K562 (cell line): ENCODE results near the gene VKORC1. TPM values are rescaled to one million over a fixed set of nuclear protein-coding genes. Genes with fewer than 3 reads are reported as not detected.

Experiments
- CEBPG ChIP-seq, 3 experiments: fragments of 200-800 bp in 1 of 3; sonication (Bioruptor generic) in 1 of 3; sonication (generic) in 1 of 3; formaldehyde crosslinking in 1 of 3; IDR thresholded peaks in 2 of 3; conservative IDR thresholded peaks in 1 of 3; 2 replicates each; pipeline versions ENCODE4 v1.6.1 to v1.8.0; 2016 to 2022; ENCODE audit warnings: missing compliant biosample characterization in 2 of 3, missing genetic modification characterization in 2 of 3, mild to moderate bottlenecking in 1 of 3, missing genetic modification reagents in 1 of 3
- CHD1 ChIP-seq: fragments of 200-600 bp; sonication (generic); IDR thresholded peaks from one replicate; pipeline ENCODE4 v1.6.1; 2012; ENCODE audit warnings: mild to moderate bottlenecking, moderate library complexity, low read length, inconsistent platforms
- MEF2D ChIP-seq: conservative IDR thresholded peaks from 2 replicates; pipeline ENCODE4 v1.6.1; 2016; ENCODE audit warnings: low read depth, missing genetic modification characterization, missing compliant biosample characterization
- NRF1 ChIP-seq, 2 experiments: fragments of 450-650 bp; IDR thresholded peaks in 1 of 2; conservative IDR thresholded peaks in 1 of 2; 2 replicates each; pipeline ENCODE4 v1.6.1; 2014; ENCODE audit warnings: mild to moderate bottlenecking in 2 of 2
- POLR2H ChIP-seq: IDR thresholded peaks from 2 replicates; pipeline ENCODE4 v1.6.1; 2016; ENCODE audit warnings: missing genetic modification characterization, low read depth, mild to moderate bottlenecking, control low read depth, missing compliant biosample characterization, moderate library complexity
- SIRT6 ChIP-seq: IDR thresholded peaks from one replicate; pipeline ENCODE4 v1.6.1; 2012; ENCODE audit warnings: low read depth, mild to moderate bottlenecking, control low read depth, inconsistent platforms, low read length, moderate library complexity
- SREBF2 ChIP-seq: sonication (generic); formaldehyde crosslinking; IDR thresholded peaks from 2 replicates; pipeline ENCODE4 v1.4.0; 2020; ENCODE audit warnings: mild to moderate bottlenecking, missing genetic modification reagents
- SRSF7 ChIP-seq: fragments of 200-400 bp; formaldehyde crosslinking; optimal IDR thresholded peaks from 2 replicates; pipeline ENCODE3; 2017; ENCODE audit warnings: mild to moderate bottlenecking, low read depth, low read length
- TCFL5 ChIP-seq: fragments of 250-450 bp; sonication (Bioruptor Pico); conservative IDR thresholded peaks from 2 replicates; pipeline ENCODE4 v1.6.1; 2021; ENCODE audit warnings: mild to moderate bottlenecking, moderate library complexity, matching md5 sums
- ZKSCAN1 ChIP-seq: fragments of 150-350 bp; IDR thresholded peaks from 2 replicates; pipeline ENCODE4 v1.6.1; 2016; ENCODE audit warnings: low read depth, low read length
- polyA plus RNA-seq, 8 experiments: library from polyadenylated mRNA; depleted of rRNA in 4 of 8; stranded (reverse) in 5 of 8; unstranded in 3 of 8; fragments of >200 nt; fragmentation: Nextera tagmentation in 2 of 8; fragmentation: Illumina TruSeq in 1 of 8; extraction: Ambion mirVana in 2 of 8; extraction: Trizol in 1 of 8; gene quantifications; 2 replicates each; pipeline versions ENCODE4 v1.2.1 to v1.2.3, GENCODE V29; 2011 to 2014; ENCODE audit warnings: inconsistent platforms in 1 of 8, missing spikeins in 1 of 8
- total RNA-seq, 7 experiments: library from RNA; depleted of rRNA in 6 of 7; stranded (reverse); fragments of >200 nt in 6 of 7; fragmentation: Illumina TruSeq in 2 of 7; extraction: Trizol in 2 of 7; gene quantifications; 2 replicates each; pipeline versions ENCODE4 v1.2.1 to v1.2.3, GENCODE V29; 2011 to 2021; ENCODE audit warnings: low replicate concordance in 1 of 7
- TF ChIP-seq, protein P1 (sequence below): fragments of 450-650 bp; IDR thresholded peaks from 2 replicates; pipeline ENCODE4 v1.6.1; 2017; ENCODE audit warnings: antibody characterized with exemption
- TF ChIP-seq, protein P2 (sequence below), 2 experiments: fragments of 150-350 bp in 1 of 2; IDR thresholded peaks; 2 replicates each; pipeline ENCODE4 v1.6.1; 2012 to 2016; ENCODE audit warnings: low read depth in 2 of 2, low read length in 2 of 2, mild to moderate bottlenecking in 1 of 2, moderate library complexity in 1 of 2
- TF ChIP-seq, protein P3 (sequence below): fragments of 250-450 bp; sonication (Bioruptor Pico); IDR thresholded peaks from 2 replicates; pipeline ENCODE4 v1.5.0; 2022; ENCODE audit warnings: mild to moderate bottlenecking
- TF ChIP-seq, protein P4 (sequence below): sonication (generic); formaldehyde crosslinking; IDR thresholded peaks from 2 replicates; pipeline ENCODE4 v1.8.1; 2022; ENCODE audit warnings: missing genetic modification reagents
- TF ChIP-seq, protein P5 (sequence below): fragments of 250-450 bp; sonication (Bioruptor Pico); IDR thresholded peaks from 2 replicates; pipeline ENCODE4 v1.8.0; 2022; ENCODE audit warnings: moderate library complexity, mild to moderate bottlenecking, inconsistent platforms

Gene VKORC1
- total and polyA plus RNA-seq, 9 of the 15 experiments (the other 6 are each of a cell fraction or from before 2014, with no cell fraction given) = 30.0 to 119 (median 62.1) TPM

DNA sequence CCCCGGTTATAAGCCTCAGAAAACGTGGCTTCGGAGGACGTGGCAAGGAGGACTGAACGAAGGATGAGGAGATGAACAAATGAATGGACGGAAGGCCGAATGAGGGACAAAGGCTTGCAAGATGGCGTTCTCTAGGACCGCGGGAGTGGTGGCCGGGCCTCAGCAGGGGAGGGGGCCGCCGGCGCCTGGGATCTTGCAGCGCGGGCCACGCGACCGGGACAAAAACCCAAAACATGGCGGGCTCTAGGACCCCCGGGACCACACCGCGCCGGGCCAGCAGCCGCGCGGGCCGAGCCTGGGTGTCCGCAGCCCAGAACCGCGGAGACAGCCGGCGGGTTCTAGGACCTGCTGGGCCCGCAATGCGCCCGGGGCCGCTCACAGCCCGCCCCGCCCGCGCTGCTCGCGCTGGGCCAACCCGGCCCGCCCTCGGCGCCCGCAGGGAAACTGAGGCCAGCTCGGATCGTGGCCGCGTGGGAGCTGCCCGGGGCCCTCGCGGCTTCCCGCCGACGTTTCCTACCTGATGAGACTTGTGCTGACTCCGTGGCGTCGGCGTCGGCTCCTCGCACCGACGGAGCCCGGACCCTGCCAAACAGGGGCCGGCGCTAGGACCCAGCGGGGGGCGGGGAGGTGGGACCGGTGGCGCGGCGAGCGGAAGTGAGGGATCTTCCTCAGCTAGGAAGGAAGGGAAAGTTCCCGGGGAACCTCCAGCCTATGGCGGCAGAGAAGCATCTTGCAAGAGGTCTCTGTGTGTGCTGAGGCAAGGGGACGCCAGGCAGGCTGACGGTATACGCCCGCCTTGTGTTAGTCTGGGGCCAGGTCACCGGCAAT lies 21.2 kb downstream of the VKORC1 start (continued):
- TF ChIP-seq TCFL5 (CRISPR knock-in tag) = no peak
- no peak; a peak in 2 of 4 replicates for TF ChIP-seq NRF1 (conservative IDR thresholded peaks at IDR 0.05 in 1 of 2, IDR thresholded peaks at IDR 0.05 in 1 of 2)
- TF ChIP-seq, protein P1, sequence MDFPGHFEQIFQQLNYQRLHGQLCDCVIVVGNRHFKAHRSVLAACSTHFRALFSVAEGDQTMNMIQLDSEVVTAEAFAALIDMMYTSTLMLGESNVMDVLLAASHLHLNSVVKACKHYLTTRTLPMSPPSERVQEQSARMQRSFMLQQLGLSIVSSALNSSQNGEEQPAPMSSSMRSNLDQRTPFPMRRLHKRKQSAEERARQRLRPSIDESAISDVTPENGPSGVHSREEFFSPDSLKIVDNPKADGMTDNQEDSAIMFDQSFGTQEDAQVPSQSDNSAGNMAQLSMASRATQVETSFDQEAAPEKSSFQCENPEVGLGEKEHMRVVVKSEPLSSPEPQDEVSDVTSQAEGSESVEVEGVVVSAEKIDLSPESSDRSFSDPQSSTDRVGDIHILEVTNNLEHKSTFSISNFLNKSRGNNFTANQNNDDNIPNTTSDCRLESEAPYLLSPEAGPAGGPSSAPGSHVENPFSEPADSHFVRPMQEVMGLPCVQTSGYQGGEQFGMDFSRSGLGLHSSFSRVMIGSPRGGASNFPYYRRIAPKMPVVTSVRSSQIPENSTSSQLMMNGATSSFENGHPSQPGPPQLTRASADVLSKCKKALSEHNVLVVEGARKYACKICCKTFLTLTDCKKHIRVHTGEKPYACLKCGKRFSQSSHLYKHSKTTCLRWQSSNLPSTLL = no peak
- no peak for TF ChIP-seq POLR2H (tag)
- TF ChIP-seq, protein P2, sequence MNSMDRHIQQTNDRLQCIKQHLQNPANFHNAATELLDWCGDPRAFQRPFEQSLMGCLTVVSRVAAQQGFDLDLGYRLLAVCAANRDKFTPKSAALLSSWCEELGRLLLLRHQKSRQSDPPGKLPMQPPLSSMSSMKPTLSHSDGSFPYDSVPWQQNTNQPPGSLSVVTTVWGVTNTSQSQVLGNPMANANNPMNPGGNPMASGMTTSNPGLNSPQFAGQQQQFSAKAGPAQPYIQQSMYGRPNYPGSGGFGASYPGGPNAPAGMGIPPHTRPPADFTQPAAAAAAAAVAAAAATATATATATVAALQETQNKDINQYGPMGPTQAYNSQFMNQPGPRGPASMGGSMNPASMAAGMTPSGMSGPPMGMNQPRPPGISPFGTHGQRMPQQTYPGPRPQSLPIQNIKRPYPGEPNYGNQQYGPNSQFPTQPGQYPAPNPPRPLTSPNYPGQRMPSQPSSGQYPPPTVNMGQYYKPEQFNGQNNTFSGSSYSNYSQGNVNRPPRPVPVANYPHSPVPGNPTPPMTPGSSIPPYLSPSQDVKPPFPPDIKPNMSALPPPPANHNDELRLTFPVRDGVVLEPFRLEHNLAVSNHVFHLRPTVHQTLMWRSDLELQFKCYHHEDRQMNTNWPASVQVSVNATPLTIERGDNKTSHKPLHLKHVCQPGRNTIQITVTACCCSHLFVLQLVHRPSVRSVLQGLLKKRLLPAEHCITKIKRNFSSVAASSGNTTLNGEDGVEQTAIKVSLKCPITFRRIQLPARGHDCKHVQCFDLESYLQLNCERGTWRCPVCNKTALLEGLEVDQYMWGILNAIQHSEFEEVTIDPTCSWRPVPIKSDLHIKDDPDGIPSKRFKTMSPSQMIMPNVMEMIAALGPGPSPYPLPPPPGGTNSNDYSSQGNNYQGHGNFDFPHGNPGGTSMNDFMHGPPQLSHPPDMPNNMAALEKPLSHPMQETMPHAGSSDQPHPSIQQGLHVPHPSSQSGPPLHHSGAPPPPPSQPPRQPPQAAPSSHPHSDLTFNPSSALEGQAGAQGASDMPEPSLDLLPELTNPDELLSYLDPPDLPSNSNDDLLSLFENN (IDR thresholded peaks at IDR 0.05; ENCODE audit: low read depth in 2 of 2, low read length in 2 of 2) = no peak
- TF ChIP-seq SRSF7 = no peak
- TF ChIP-seq, protein P3, sequence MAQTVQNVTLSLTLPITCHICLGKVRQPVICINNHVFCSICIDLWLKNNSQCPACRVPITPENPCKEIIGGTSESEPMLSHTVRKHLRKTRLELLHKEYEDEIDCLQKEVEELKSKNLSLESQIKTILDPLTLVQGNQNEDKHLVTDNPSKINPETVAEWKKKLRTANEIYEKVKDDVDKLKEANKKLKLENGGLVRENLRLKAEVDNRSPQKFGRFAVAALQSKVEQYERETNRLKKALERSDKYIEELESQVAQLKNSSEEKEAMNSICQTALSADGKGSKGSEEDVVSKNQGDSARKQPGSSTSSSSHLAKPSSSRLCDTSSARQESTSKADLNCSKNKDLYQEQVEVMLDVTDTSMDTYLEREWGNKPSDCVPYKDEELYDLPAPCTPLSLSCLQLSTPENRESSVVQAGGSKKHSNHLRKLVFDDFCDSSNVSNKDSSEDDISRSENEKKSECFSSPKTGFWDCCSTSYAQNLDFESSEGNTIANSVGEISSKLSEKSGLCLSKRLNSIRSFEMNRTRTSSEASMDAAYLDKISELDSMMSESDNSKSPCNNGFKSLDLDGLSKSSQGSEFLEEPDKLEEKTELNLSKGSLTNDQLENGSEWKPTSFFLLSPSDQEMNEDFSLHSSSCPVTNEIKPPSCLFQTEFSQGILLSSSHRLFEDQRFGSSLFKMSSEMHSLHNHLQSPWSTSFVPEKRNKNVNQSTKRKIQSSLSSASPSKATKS = no peak
- TF ChIP-seq CEBPG (CRISPR knock-in tag; IDR thresholded peaks at IDR 0.05) = no peak
- TF ChIP-seq CEBPG (tag; conservative IDR thresholded peaks at IDR 0.05 in 1 of 2, IDR thresholded peaks at IDR 0.05 in 1 of 2) = no peak
- no peak for TF ChIP-seq MEF2D (tag)
- TF ChIP-seq ZKSCAN1 = no peak
- TF ChIP-seq, protein P4, sequence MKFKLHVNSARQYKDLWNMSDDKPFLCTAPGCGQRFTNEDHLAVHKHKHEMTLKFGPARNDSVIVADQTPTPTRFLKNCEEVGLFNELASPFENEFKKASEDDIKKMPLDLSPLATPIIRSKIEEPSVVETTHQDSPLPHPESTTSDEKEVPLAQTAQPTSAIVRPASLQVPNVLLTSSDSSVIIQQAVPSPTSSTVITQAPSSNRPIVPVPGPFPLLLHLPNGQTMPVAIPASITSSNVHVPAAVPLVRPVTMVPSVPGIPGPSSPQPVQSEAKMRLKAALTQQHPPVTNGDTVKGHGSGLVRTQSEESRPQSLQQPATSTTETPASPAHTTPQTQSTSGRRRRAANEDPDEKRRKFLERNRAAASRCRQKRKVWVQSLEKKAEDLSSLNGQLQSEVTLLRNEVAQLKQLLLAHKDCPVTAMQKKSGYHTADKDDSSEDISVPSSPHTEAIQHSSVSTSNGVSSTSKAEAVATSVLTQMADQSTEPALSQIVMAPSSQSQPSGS (CRISPR knock-in tag) = no peak
- no peak for TF ChIP-seq CHD1
- TF ChIP-seq SREBF2 (CRISPR knock-in tag) = no peak
- no peak for TF ChIP-seq SIRT6
- TF ChIP-seq, protein P5, sequence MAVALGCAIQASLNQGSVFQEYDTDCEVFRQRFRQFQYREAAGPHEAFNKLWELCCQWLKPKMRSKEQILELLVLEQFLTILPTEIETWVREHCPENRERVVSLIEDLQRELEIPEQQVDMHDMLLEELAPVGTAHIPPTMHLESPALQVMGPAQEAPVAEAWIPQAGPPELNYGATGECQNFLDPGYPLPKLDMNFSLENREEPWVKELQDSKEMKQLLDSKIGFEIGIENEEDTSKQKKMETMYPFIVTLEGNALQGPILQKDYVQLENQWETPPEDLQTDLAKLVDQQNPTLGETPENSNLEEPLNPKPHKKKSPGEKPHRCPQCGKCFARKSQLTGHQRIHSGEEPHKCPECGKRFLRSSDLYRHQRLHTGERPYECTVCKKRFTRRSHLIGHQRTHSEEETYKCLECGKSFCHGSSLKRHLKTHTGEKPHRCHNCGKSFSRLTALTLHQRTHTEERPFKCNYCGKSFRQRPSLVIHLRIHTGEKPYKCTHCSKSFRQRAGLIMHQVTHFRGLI = no peak
